CD4-positive, alpha-beta T cell (primary cell): ENCODE data around the gene SPTBN5. TPM values are rescaled to one million over a fixed set of nuclear protein-coding genes. Genes with fewer than 3 reads are reported as not detected.

Source experiments
- ATAC-seq: fragments of 200-7000 bp; cut with Tn5 transposase; one replicate; pipeline ENCODE4 v1.10.0; 2022; ENCODE audit warnings: mild to moderate bottlenecking; ENCODE audit not compliant: poor library complexity
- CTCF ChIA-PET: fragments of 350-600 bp; sonication (Branson Sonifier 250); formaldehyde crosslinking; loops from one replicate; lab custom pipeline; 2021; ENCODE audit warnings: antibody characterized with exemption, inconsistent platforms; lab: Charles Lee
- POLR2A ChIA-PET: fragments of 350-600 bp; sonication (Branson Sonifier 250); formaldehyde crosslinking; loops from one replicate; lab custom pipeline; 2021; ENCODE audit warnings: antibody characterized with exemption, inconsistent platforms; lab: Charles Lee
- DNase-seq, 14 experiments: peaks; one replicate each; pipeline ENCODE4 v3.0.0-alpha.2; 2013 to 2020; ENCODE audit warnings: mixed read lengths in 2 of 14
- H3K27ac ChIP-seq, 2 donors: one replicate each; pipeline versions ENCODE4 v1.5.1 to v1.7.0; 2013; ENCODE audit warnings: low read length in 2 of 2, low read depth in 1 of 2, mild to moderate bottlenecking in 1 of 2
- H3K27me3 ChIP-seq, 2 experiments: 1 replicate in 1 of 2; 2 replicates in 1 of 2; pipeline versions ENCODE4 v1.6.1 to v1.7.0; 2013; ENCODE audit warnings: low read length in 2 of 2, control low read depth in 1 of 2, mild to moderate bottlenecking in 1 of 2, moderate library complexity in 1 of 2; ENCODE audit not compliant: insufficient read depth in 2 of 2, control insufficient read depth in 1 of 2
- H3K36me3 ChIP-seq: one replicate; pipeline ENCODE4 v1.6.1; 2013; ENCODE audit warnings: low read length, control low read depth; ENCODE audit not compliant: insufficient read depth
- H3K4me1 ChIP-seq: one replicate; pipeline ENCODE4 v1.6.1; 2013; ENCODE audit warnings: low read length, control low read depth; ENCODE audit not compliant: insufficient read depth
- H3K4me3 ChIP-seq: one replicate; pipeline ENCODE4 v1.5.1; 2013; ENCODE audit warnings: mild to moderate bottlenecking, low read length, moderate library complexity
- H3K9me3 ChIP-seq, 2 experiments: 1 replicate in 1 of 2; 2 replicates in 1 of 2; pipeline versions ENCODE4 v1.6.1 to v1.7.0; 2013; ENCODE audit warnings: low read length in 2 of 2, mild to moderate bottlenecking in 2 of 2, control low read depth in 1 of 2, moderate library complexity in 1 of 2; ENCODE audit not compliant: control insufficient read depth in 1 of 2, insufficient read depth in 1 of 2
- H3K27ac Mint-ChIP-seq: one replicate; pipeline ENCODE4 v1.8.0; 2020; ENCODE audit warnings: mixed read lengths
- H3K27me3 Mint-ChIP-seq: one replicate; pipeline ENCODE4 v1.8.0; 2021; ENCODE audit warnings: mixed read lengths
- H3K36me3 Mint-ChIP-seq: one replicate; pipeline ENCODE4 v1.8.0; 2021; ENCODE audit warnings: low read depth, mixed read lengths
- H3K4me1 Mint-ChIP-seq: one replicate; pipeline ENCODE4 v1.8.0; 2021; ENCODE audit warnings: low read depth, mixed read lengths
- H3K4me3 Mint-ChIP-seq: one replicate; pipeline ENCODE4 v1.8.0; 2020; ENCODE audit warnings: mild to moderate bottlenecking, mixed read lengths
- H3K9me3 Mint-ChIP-seq: one replicate; pipeline ENCODE4 v1.8.0; 2020; ENCODE audit warnings: mixed read lengths
- intact Hi-C, 2 experiments: fragments of 100-400 bp; cut with DNase I in 1 of 2; cut with micrococcal nuclease in 1 of 2; formaldehyde crosslinking; loops; one replicate each; pipeline versions ENCODE4 v1.15.1 to v1.9.0; 2023 to 2025; cut with DNase I, micrococcal nuclease
- total RNA-seq, 174 experiments: library from RNA in 2 of 174; stranded (reverse) in 2 of 174; gene quantifications; one replicate each; pipeline ENCODE4 v1.2.3 and lab custom pipeline; 2021 to 2026
- TF ChIP-seq, protein P1 (sequence below): fragments of 200-600 bp; IDR thresholded peaks from one replicate; pipeline ENCODE4 v1.8.0; 2022; ENCODE audit warnings: antibody characterized with exemption, mild to moderate bottlenecking

The SPTBN5 gene
- total RNA-seq, 2 experiments from 2014 or later, result 2.2 to 2.3 TPM

DNA sequence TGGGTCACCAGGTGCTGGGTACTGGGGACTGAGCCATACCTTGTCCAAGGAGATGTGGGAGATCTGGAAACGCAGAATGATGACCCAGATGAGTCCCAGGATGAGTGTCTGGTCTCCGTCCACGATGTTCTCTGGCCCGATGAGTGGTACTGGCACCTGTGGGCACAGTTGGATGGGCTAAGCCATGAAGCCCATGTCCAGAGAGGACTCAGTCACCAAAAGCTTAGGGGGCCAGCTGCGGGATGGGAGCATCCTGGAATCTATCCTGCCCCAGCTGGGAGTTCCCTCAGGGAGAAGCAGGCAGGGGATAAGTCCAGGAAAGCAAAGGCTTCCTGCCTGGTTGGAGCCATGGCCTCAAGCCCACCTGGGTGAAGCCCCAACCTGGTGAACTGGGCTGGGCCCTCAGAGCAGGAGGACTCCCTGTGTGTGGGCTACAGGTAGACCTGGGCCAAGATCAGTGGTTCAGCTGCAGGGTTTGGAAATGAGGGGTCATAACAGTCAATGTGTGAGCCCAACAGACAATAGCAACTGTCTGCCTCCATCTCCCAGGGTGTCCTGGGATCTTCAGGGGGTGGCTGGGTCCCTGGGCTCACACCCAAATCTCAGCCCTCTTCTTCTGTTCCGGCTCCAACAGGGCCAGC is 3.7 kb downstream of the SPTBN5 start:
- Mint-ChIP-seq H3K36me3 (peaks cover 5% of the 10 kb centered on the region), H3K27ac (peak overlapping the region; percentile 75), H3K9me3 (no peaks in the 10 kb centered on the region), H3K4me1 (peaks cover 49% of the 10 kb centered on the region), H3K4me3 (no peak overlapping the region), H3K27me3 (no peaks in the 10 kb centered on the region)
- ChIA-PET CTCF (no interaction called here), POLR2A (no interaction called here)
- DNase-seq (no peak), ATAC-seq (no peak)
- peaks cover 60% of the 10 kb centered on the region for H3K4me1 ChIP-seq
- no peak overlapping the region for H3K27ac ChIP-seq
- H3K36me3 ChIP-seq, result no peaks in the 10 kb centered on the region
- peaks cover 0 to 6% of the 10 kb centered on the region in 2 experiments for H3K9me3 ChIP-seq
- TF ChIP-seq, protein P1, sequence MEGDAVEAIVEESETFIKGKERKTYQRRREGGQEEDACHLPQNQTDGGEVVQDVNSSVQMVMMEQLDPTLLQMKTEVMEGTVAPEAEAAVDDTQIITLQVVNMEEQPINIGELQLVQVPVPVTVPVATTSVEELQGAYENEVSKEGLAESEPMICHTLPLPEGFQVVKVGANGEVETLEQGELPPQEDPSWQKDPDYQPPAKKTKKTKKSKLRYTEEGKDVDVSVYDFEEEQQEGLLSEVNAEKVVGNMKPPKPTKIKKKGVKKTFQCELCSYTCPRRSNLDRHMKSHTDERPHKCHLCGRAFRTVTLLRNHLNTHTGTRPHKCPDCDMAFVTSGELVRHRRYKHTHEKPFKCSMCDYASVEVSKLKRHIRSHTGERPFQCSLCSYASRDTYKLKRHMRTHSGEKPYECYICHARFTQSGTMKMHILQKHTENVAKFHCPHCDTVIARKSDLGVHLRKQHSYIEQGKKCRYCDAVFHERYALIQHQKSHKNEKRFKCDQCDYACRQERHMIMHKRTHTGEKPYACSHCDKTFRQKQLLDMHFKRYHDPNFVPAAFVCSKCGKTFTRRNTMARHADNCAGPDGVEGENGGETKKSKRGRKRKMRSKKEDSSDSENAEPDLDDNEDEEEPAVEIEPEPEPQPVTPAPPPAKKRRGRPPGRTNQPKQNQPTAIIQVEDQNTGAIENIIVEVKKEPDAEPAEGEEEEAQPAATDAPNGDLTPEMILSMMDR, result no peak
- intact Hi-C loops, result no loop called here
- no peaks in the 10 kb centered on the region for H3K27me3 ChIP-seq
- H3K4me3 ChIP-seq, result no peak overlapping the region

DNA sequence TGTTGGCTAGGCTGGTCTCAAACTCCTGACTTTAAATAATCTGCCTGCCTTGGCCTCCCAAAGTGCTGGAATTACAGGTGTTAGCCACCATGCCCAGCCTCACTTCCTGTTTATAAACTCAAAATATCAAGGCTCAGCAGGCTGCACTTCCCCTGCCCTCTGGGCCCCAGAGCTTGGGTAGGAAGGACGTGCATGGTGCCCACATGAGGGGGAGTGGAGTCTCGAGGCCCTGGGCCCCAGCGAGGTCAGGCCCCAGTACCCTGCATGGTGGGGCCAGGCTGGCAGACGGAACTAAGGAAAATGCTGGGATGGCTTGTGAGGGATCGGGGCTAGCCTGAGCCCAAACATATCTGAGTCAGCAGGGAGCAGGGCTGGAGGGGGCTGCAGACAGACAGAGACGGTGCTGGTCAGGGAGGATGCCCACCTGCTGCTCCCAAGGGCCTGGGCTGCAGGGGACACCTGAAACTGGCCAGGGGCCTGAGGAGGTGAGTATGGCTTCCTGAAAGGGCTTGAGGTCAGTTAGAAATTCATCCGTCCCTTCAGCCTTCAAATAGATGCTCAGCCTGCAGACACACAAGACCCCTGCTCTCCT is 5.1 kb downstream of the SPTBN5 start:
- Histone ChIP-seq H3K4me3 (no peak overlapping the region), H3K4me1 (peaks cover 46% of the 10 kb centered on the region), H3K27ac (no peak overlapping the region), H3K27me3 (no peaks in the 10 kb centered on the region), H3K9me3 (peaks cover 0 to 6% of the 10 kb centered on the region in 2 experiments), H3K36me3 (no peaks in the 10 kb centered on the region)
- no peaks in the 10 kb centered on the region for H3K9me3 Mint-ChIP-seq
- POLR2A ChIA-PET, result interaction anchor here (0.7 kb wide), 1 partner anchor 18 kb away, joined by 3 read pairs; no protein-coding TSS in a partner anchor
- H3K4me1 Mint-ChIP-seq, result peaks cover 36% of the 10 kb centered on the region
- CTCF ChIA-PET, result no interaction called here
- TF ChIP-seq, protein P1, result no peak
- H3K27ac Mint-ChIP-seq, result peak overlapping the region; percentile 75
- ATAC-seq, result no peak
- H3K4me3 Mint-ChIP-seq, result no peak overlapping the region
- no peaks in the 10 kb centered on the region for H3K36me3 Mint-ChIP-seq
- peak in 2 of 14 experiments; percentile 21 to 52 for DNase-seq
- peaks cover 4% of the 10 kb centered on the region for H3K27me3 Mint-ChIP-seq
- intact Hi-C loops, result no loop called here

DNA sequence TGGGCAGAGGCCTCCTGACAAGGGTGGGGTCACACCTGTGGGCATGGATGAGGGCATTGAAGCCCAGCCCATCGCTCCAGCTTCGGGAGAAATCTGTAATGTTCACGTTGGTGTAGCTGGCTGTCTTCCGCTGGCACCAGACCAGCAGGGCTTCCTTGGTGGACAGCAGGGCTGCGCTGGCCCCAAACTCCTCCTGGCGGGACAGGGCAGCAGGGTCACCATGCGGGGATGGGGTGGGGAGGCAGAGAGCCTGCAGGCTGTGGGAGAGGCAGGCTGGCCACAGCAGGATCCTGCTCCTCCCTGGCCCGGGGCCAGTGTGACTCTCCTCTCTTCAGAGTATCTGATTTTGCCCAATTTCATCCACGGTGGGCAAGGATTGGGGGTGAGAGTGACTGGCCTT is 6.0 kb downstream of the SPTBN5 start:
- H3K27me3 Mint-ChIP-seq, result peaks cover 4% of the 10 kb centered on the region
- Histone ChIP-seq H3K9me3 (peaks cover 0 to 6% of the 10 kb centered on the region in 2 experiments), H3K27me3 (no peaks in the 10 kb centered on the region), H3K4me3 (no peak overlapping the region), H3K36me3 (no peaks in the 10 kb centered on the region), H3K27ac (no peak overlapping the region), H3K4me1 (peaks cover 37% of the 10 kb centered on the region)
- no peaks in the 10 kb centered on the region for H3K9me3 Mint-ChIP-seq
- no peaks in the 10 kb centered on the region for H3K36me3 Mint-ChIP-seq
- CTCF ChIA-PET, result no interaction called here
- H3K4me3 Mint-ChIP-seq, result no peak overlapping the region
- TF ChIP-seq, protein P1, result no peak
- intact Hi-C loops, result no loop called here
- POLR2A ChIA-PET, result interaction anchor here (0.7 kb wide), 1 partner anchor 17 kb away, joined by 3 read pairs; no protein-coding TSS in a partner anchor
- H3K27ac Mint-ChIP-seq, result no peak overlapping the region
- H3K4me1 Mint-ChIP-seq, result peaks cover 29% of the 10 kb centered on the region
- no peak for DNase-seq
- ATAC-seq, result no peak
